GM21367 (cell line): ENCODE results near the gene SOCS6.
A peak's percentile ranks its signal among the peaks of the same experiment; 100 is the strongest.
"Not testable (repeated sequence)": the region's sequence is repeated elsewhere in the genome, so short reads cannot be mapped to it uniquely, and the experiment has no call there.

Experiments
- ATAC-seq: cut with Tn5 transposase; IDR thresholded peaks from one replicate; pipeline ENCODE4 v1.9.1; 2021; ENCODE audit not compliant: unreplicated experiment

The SOCS6 gene

GRCh38 chr18:70288851-70289328, at the start of gene SOCS6:
Gene SOCS6, plus strand, starts transcription at chr18:70289045. Its CDS starts 35,624 bp downstream, at chr18:70324669.
- ATAC-seq, result peak; percentile 62

DNA sequence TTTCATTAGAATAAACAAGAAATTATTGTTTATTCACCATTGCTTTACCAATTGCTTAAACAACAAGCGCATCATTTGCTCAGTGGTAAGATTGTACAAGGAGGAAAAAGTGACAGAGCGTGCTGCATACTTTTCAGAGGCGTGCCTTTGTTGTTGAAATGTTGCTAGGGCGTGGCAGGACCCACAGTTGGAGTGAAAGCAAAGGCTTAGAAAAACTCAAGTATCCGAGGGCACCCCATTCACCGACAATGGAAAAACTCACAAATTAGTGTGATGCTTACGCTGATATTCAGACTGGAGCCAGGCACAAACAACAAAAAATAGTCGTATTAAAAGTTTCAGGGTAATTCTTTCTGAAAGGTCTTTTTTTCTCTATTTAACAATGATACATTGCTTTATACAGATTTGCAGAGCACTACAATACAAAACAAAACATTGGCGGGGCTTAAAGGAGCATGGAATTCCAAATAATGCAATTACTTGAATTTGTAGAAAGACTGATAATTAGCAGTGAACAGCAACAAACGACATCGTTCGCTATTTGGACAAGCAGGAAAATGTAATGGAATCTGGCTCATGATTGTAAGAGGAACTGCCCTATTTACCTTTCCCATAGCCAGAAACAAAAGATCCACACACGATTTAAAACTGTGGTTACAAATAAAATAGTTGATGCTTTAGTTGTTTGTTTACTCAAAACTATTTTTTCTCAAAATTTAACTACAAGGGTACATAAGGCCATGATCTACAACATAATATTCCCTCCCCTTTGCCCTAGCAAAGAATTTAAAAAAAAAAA, 45.5 kb upstream of the SOCS6 start:
- ATAC-seq, result no peak

DNA sequence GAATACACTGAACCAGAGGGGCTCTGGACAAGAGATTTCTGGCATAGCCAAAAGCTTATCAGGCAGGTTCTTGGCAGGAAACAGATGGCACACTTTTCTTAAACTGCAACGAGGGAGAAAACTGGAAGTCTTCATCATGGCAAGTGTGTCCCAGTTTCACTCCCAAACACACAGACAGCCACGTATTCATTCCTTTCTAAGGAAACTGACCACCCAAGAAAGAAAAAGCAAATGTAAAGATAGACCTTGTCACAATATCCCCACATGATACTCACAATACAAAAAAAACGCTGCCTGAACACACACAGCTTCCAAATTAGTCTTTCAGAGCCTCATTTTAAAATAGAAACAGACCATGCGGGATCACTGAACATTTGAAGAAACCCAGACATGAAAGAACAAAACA, 42.8 kb upstream of the SOCS6 start:
- no peak for ATAC-seq

GRCh38 chr18:70249118-70249517, 39.7 kb upstream of the SOCS6 start:
- no peak for ATAC-seq

DNA sequence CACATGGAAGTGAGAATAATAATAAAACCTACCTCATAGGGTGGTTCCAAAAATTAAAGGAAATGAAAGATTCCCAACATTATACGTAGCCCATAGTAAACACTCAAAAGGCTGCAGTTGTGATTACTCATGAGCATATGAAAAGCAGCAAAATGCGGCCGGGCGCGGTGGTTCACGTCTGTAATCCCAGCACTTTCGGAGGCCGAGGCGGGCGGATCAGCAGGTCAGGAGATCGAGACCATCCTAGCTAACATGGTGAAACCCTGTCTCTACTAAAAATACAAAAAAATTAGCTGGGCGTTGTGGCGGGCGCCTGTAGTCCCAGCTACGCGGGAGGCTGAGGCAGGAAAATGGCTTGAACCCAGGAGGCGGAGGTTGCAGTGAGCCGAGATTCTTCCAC, 39.0 kb upstream of the SOCS6 start:
- ATAC-seq, result not testable (repeated sequence)

DNA sequence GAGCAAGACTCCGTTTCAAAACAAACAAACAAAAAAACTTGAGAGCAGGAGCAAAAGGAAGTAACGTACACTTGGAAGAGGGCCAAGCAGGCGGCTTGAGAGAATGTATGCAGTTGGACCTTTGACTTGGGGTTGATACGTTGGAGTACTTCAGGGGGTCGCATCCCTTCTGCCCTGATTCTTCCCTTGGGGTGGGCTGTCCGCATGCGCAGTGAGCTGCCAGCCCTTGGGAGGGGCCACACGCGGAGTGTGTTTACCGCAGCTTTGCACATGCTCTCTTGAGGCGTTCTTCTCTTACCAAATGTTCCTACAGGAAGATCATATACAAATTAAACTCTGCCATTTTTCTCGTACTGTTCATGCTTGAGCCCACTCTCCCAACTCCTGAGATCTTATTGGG, 38.1 kb upstream of the SOCS6 start:
- no peak for ATAC-seq

- no peak for ATAC-seq
Observed at GRCh38 chr18:70256184-70256583, 32.7 kb upstream of the SOCS6 start.

GRCh38 chr18:70256994-70257393, 31.9 kb upstream of the SOCS6 start:
- no peak for ATAC-seq

GRCh38 chr18:70258243-70258642, 30.6 kb upstream of the SOCS6 start:
- no peak for ATAC-seq

GRCh38 chr18:70260683-70261082, 28.2 kb upstream of the SOCS6 start:
- no peak for ATAC-seq

- no peak for ATAC-seq
Observed at GRCh38 chr18:70261141-70261788, 27.6 kb upstream of the SOCS6 start.

DNA sequence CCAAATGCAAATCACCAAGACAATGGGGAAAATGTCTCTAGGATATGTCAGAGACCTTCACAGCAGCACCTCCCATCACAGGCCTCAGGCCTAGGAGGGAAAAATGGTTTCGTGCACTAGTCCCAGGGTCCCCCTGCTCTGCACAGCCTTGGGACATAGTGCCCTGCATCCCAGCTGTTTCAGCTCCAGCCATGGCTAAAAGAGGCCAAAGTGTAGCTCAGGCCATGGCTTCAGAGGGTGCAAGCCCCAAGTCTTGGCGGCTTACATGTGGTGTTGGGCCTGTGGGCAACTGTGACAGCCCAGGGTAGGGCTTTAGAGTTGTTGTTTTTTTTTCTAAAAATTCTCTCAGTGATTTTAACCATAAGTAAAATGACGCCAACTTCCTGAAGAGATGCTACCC, 25.5 kb upstream of the SOCS6 start:
- ATAC-seq, result no peak

- no peak for ATAC-seq
Observed at GRCh38 chr18:70271742-70272141, 17.1 kb upstream of the SOCS6 start.

GRCh38 chr18:70273021-70273420, 15.8 kb upstream of the SOCS6 start:
- no peak for ATAC-seq

DNA sequence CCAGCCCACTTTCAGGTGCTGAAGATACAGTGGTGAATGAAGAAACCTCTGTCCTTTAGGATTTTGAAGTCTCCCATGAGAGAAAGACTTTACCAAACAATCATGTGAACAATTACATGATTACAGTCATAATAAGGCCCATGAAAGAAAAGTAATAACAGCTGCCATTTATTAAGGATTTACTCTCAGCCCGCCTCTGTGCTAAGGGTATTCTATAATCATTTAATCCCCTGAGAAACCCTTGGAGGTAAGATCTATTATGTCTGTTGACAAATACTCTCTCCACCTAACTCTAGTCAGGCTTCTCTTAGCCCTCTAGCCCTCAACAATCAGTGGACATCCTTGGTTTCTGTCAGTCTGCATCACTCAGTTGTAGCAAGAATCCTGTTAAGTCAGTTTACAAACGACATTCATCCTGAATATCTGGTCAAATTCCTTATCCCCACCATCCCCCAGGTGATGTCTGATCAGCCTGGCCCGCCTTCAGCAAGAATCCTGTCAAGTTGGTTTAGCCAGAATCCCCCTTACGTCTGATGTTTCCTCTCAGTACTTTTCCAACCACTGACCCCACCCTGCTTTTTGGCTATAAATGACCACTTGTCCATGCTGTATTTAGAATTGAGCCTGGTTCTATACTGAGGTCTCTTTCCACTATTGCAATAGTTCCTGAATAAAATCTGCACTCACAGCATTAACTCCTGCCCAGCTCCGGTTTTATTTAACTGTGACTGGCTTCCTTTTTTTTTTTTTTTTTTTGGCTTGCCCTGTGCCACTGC, 12.2 kb upstream of the SOCS6 start:
- ATAC-seq, result no peak

DNA sequence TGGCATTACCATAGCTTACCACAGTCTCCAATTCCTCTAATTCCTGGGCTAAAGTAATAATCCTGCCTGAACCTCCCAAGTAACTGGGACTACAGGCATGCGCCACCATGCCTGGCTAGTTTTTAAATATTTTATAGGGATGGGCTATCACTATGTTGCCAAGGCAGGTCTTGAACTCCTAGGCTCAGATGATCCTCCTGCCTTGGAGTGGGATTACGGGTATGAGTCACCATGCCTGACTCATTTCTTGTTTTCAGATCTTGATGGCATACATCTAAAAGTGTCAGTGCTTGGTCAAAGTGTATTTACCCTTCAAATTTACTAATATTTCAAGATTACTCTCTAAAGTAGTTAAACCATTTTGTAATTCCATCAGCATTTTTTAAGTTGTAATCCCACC, 9.4 kb upstream of the SOCS6 start:
- ATAC-seq, result no peak

- ATAC-seq, result no peak
Observed at GRCh38 chr18:70280007-70280925, 8.6 kb upstream of the SOCS6 start.

DNA sequence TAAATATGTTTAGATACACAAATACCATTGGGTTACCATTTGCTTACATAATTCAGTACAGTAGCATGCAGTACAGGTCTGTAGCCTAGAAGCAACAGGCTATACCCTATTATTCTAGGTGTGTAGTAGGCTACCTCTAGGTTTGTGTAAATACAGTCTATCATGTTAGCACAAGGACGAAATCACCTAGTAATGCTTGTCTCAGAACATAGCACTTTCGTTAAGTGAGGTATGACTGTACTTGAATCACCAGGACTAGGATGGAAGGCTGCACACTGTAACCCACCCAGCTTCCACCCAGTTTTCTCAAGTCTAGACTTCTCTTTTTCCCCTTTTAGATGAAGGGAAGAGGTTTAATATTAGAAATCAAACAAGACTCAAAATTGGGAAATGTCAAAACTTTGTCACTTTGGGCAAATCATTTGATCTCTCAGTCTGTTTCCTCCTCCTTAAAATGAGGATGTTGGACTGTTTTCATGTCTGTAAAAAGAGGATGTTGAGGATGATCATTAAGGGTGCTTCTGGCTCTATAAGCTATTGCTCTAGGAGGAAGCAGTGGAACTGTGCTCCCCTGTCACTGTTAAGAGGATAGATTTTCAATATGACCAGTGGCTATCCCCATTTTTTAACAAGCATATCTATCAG, 3.7 kb upstream of the SOCS6 start:
- no peak for ATAC-seq

GRCh38 chr18:70287731-70288130, 1.1 kb upstream of the SOCS6 start:
- no peak for ATAC-seq
